Hepatic stellate cell (primary cell): Measurements from ENCODE around the gene RTF2.
A peak's percentile ranks its signal among the peaks of the same experiment; 100 is the strongest.

Source experiments
- DNase-seq: peaks from one replicate; pipeline ENCODE4 v3.0.0; 2011; ENCODE audit warnings: low spot score

Gene RTF2

GRCh38 chr20:56468316-56469076 lies at the start of gene RTF2:
RTF2 (plus strand) TSS chr20:56468627; CDS start chr20:56468698, 71 bp downstream.
- DNase-seq, result peak; percentile 91

DNA sequence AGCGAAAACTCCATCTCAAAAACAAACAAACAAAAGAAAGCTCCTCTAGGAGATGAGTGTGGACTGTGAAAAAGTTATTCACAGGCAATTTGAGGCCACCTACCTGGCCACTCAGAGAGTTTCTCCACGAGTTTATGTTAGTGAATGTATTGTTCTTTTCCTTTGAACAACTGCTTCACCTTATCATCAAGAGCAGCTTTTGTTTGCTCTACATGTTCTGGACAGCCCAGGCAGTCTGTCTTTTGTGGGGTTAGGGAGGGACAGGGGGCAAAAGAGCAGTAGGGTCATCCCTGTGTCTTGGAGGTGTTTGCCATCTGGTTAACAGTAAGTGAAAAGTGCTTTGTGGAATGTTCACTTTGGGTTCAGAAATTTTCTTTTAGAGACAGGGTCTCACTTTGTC lies 48.4 kb upstream of the RTF2 start:
- no peak for DNase-seq

DNA sequence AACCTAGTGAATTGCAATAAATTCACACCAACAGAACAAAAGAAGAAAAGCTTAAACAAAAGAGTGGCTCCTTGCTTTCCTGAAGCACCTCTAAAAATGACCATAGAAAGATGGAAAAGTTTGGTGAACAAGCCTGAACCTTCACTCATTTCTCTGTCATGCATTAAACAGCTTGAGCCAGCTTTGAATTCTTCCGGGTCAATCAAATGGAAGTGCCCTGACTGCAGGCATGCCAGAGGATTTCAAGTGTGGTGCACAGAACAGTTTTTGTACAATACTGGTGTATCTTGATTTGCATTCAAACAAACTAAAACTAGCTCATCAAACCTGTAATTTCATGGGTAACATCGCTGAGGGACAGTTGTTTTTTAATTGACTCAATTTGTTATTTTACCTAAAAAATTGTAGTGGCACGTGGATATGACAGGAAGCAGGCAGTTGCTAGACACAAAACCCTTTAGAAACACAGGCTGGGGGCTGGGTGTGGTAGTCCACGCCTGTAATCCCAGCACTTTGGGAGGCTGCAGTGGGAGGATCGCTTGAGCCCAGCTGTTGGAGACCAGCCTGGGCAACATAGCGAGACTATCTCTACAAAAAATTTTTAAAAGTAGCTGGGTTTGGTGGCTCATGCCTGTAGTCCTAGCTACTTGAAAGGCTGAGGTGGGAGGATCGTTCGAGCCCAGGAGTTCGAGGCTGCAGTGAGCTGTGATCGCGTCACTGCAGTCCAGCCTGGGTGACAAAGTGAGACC lies 47.3 kb upstream of the RTF2 start:
- no peak for DNase-seq

GRCh38 chr20:56422076-56422823 lies 46.2 kb upstream of the RTF2 start:
- peak; percentile 72 for DNase-seq

- DNase-seq, result peak; percentile 46
These were observed 45.6 kb upstream of the RTF2 start for GRCh38 chr20:56422824-56423189.

DNA sequence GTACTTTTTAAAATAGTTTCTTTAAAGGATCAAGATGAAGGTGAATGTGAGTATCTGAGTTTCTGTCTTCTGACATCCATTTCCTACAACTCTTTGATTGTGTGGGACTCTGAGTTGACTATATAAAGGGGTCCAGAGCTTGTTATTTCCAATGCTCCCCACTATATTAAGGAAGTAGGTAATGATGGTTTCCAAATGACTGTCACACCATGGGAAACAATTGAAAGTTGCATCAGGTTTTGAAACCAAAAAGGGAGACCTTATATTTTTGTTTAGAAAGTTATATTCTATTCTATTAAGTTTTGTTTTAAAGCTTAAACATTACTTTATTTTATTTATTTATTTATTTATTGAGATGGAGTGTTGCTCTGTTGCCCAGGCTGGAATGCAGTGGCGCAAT lies 45.2 kb upstream of the RTF2 start:
- no peak for DNase-seq

GRCh38 chr20:56423886-56424285 lies 44.5 kb upstream of the RTF2 start:
- DNase-seq, result no peak

- DNase-seq, result no peak
These were observed 43.5 kb upstream of the RTF2 start for GRCh38 chr20:56424931-56425330.

GRCh38 chr20:56426026-56426425 lies 42.4 kb upstream of the RTF2 start:
- DNase-seq, result no peak

GRCh38 chr20:56426926-56427325 lies 41.5 kb upstream of the RTF2 start:
- no peak for DNase-seq

GRCh38 chr20:56427797-56428196 lies 40.6 kb upstream of the RTF2 start:
- no peak for DNase-seq

DNA sequence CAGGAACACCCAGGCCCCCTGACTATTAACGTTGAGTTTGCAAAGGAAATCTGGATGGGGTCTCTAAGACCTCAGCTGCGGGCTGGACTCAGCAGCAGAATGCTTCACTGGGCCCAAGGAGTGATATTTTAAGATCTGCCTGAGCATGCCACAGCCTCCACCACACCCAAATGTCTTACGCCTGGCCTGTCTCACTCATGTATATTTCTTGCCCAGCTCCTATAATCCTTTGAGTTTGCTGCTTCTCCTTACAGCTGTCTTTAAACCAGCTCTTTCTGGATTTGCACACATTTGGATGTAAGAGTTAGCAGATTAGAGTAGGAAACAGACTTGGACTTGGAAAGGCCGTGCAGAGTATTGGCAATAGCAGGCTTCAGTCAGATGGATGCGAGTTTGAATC lies 40.0 kb upstream of the RTF2 start:
- DNase-seq, result no peak

GRCh38 chr20:56428881-56429280 lies 39.5 kb upstream of the RTF2 start:
- no peak for DNase-seq

GRCh38 chr20:56429502-56429901 lies 38.9 kb upstream of the RTF2 start:
- DNase-seq, result peak; percentile 60

DNA sequence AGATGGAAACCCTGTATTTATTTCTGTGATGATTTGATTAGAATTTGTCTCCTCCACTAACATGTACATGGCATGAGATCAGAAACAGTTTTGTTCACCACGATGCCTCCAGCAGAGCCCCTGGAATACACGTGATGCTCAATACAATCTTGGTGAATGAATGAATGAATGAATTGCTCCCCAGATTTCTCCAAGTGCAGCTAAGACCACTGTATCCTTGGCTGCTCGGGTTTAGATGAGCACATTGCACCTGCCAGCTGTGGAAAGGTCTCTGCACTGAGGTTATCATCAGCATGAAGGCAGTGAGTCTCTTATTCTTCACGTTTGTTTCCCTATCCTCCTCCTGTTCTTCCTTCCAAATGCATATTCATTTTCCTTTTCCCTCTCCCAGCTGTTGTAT lies 38.5 kb upstream of the RTF2 start:
- no peak for DNase-seq

DNA sequence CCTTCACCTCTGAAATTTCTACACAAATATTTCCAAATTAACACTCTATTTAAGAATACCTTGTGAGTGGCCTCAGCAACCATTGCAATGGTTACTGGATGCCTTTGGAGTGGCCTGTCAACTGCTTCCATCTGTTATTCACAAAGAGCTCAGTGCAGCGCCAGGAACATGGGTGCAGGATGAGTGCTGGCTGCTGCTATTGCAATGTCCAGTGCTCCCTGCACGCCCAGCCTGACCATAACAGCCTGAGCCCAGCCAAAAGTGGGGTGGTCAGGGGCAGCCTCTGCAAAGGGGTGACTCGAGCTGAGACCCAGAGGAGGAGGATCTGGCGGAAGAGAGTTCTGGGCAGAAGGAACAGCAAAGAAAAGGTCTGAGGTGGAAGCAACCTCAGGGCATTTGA lies 38.0 kb upstream of the RTF2 start:
- DNase-seq, result no peak

DNA sequence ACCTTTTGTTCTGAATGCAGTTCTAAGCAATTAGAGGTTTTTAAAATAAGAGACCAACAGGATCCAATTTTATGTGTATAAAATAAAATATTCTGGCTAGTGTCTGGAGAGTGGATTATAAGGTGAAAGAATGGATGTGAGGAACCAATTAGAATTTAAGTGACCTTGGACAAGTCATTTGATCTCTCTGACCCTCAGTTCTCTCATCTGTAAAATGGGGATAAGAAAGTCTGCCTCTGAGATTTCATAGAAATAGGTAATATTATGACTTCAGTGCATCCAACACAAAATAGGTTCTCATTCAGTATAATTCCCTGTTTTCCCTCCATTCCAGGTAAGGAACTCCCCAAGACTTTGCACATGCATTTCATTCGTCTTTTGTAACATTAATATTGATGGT lies 37.5 kb upstream of the RTF2 start:
- DNase-seq, result no peak

GRCh38 chr20:56431471-56431870 lies 37.0 kb upstream of the RTF2 start:
- no peak for DNase-seq

GRCh38 chr20:56433221-56433879 lies 35.1 kb upstream of the RTF2 start:
- peak; percentile 59 for DNase-seq

- peak; percentile 62 for DNase-seq
These were observed 34.6 kb upstream of the RTF2 start for GRCh38 chr20:56433880-56434255.

DNA sequence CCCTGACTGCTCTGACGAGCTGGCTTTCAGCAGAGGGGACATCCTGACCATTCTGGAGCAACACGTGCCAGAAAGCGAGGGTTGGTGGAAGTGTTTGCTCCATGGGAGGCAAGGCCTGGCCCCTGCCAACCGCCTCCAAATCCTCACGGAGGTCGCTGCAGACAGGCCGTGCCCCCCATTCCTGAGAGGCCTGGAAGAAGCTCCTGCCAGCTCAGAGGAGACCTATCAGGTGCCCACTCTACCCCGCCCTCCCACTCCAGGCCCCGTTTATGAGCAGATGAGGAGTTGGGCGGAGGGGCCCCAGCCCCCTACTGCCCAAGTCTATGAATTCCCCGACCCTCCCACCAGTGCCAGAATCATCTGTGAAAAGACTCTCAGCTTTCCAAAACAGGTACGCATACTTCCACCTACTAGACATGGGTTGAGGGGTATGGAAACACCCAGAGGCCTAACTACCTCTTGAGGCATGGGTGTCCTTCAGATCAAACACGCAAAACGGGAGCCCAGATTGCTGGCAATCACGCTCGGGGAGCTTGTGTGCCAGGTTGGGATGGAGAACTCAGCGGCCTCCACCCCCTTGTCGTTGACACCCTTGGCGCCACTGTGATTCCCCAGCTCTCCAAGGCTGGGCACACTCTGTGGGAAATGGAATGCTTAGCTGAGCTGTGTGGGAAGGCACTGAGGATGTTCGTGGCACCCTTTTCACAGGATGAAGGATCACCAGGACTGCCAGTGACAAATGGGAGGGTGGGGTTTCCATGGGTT lies 31.0 kb upstream of the RTF2 start:
- no peak for DNase-seq

DNA sequence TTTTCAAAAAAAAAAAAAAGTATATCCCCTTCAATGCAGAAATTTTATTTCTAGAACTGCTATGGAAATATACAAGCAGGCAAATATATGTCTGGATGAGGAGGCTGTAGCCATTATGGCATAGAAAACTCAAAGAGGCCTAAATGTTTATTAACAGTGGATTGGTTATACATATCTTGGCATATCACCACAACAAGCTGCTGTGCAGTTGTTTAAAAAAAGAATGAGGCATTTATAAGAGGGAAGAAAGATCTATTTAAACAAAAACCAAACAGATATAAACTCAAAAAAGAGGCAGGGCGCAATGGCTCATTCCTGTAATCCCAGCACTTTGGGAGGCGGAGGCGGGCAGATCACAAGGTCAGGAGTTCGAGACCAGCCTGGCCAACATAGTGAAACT lies 30.1 kb upstream of the RTF2 start:
- no peak for DNase-seq
